ENCODE measurements around the gene MBD6.
"Not testable (repeated sequence)": the region's sequence is repeated elsewhere in the genome, so short reads cannot be mapped to it uniquely, and the experiment has no call there.

Gene MBD6

GRCh38 chr12:57490126-57490525 is 32.5 kb upstream of the MBD6 start:
- DNase-seq, result no peak

- no peak for DNase-seq
These were observed 31.0 kb upstream of the MBD6 start for GRCh38 chr12:57491393-57492280.

GRCh38 chr12:57495051-57495701 is 27.4 kb upstream of the MBD6 start:
- not testable (repeated sequence) for DNase-seq

- DNase-seq, result no peak
These were observed 25.8 kb upstream of the MBD6 start for GRCh38 chr12:57496822-57497221.

GRCh38 chr12:57497223-57498131 is 25.1 kb upstream of the MBD6 start:
- no peak for DNase-seq

- no peak for DNase-seq
These were observed 24.5 kb upstream of the MBD6 start for GRCh38 chr12:57498132-57498502.

GRCh38 chr12:57498571-57498970 is 24.1 kb upstream of the MBD6 start:
- DNase-seq, result no peak

- no peak for DNase-seq
These were observed 22.4 kb upstream of the MBD6 start for GRCh38 chr12:57500213-57500612.

GRCh38 chr12:57502311-57502969 is 20.2 kb upstream of the MBD6 start:
- not testable (repeated sequence) for DNase-seq

- not testable (repeated sequence) for DNase-seq
These were observed 16.1 kb upstream of the MBD6 start for GRCh38 chr12:57506541-57506940.

- not testable (repeated sequence) for DNase-seq
These were observed 14.8 kb upstream of the MBD6 start for GRCh38 chr12:57507796-57508195.

- DNase-seq, result no peak
These were observed 11.5 kb upstream of the MBD6 start for GRCh38 chr12:57511161-57511560.

- DNase-seq, result no peak
These were observed 10.9 kb upstream of the MBD6 start for GRCh38 chr12:57511588-57512325.

GRCh38 chr12:57512665-57513064 is 10.0 kb upstream of the MBD6 start:
- no peak for DNase-seq

GRCh38 chr12:57513266-57513665 is 9.4 kb upstream of the MBD6 start:
- DNase-seq, result no peak

- not testable (repeated sequence) for DNase-seq
These were observed 8.9 kb upstream of the MBD6 start for GRCh38 chr12:57513677-57514076.

- not testable (repeated sequence) for DNase-seq
These were observed 8.4 kb upstream of the MBD6 start for GRCh38 chr12:57514246-57514645.

GRCh38 chr12:57514720-57515407 is 7.8 kb upstream of the MBD6 start:
- DNase-seq, result no peak

GRCh38 chr12:57515408-57515933 is 7.2 kb upstream of the MBD6 start:
- DNase-seq, result no peak

- no peak for DNase-seq
These were observed 6.6 kb upstream of the MBD6 start for GRCh38 chr12:57515934-57516541.
